SIG-M5 treated with dmso at 0.1 percent for 504 hours (cell line): ENCODE results near the gene TEX51.

Source experiments
- DNase-seq: peaks from one replicate; lab custom pipeline; 2025; ENCODE audit not compliant: unreplicated experiment; lab: John Stamatoyannopoulos, UW

The TEX51 gene

GRCh38 chr2:126898636-126899035, at the start of gene TEX51:
Gene TEX51 (plus strand): TSS chr2:126898890. CDS start chr2:126898919, 29 bp downstream.
- no peak for DNase-seq

GRCh38 chr2:126849054-126849453, 49.6 kb upstream of the TEX51 start:
- no peak for DNase-seq

- no peak for DNase-seq
Observed at GRCh38 chr2:126849486-126849885, 49.2 kb upstream of the TEX51 start.

GRCh38 chr2:126849991-126850535, 48.6 kb upstream of the TEX51 start:
- no peak for DNase-seq

- DNase-seq = no peak
Observed at GRCh38 chr2:126850940-126851339, 47.8 kb upstream of the TEX51 start.

GRCh38 chr2:126851756-126852155, 46.9 kb upstream of the TEX51 start:
- DNase-seq = no peak

- no peak for DNase-seq
Observed at GRCh38 chr2:126852361-126852760, 46.3 kb upstream of the TEX51 start.

- DNase-seq = no peak
Observed at GRCh38 chr2:126855606-126856005, 43.1 kb upstream of the TEX51 start.

- no peak for DNase-seq
Observed at GRCh38 chr2:126856403-126856802, 42.3 kb upstream of the TEX51 start.

GRCh38 chr2:126857502-126857901, 41.2 kb upstream of the TEX51 start:
- no peak for DNase-seq

- DNase-seq = no peak
Observed at GRCh38 chr2:126858013-126858412, 40.7 kb upstream of the TEX51 start.

GRCh38 chr2:126858436-126858835, 40.3 kb upstream of the TEX51 start:
- DNase-seq = no peak

GRCh38 chr2:126858991-126859390, 39.7 kb upstream of the TEX51 start:
- DNase-seq = no peak

- no peak for DNase-seq
Observed at GRCh38 chr2:126859631-126860030, 39.1 kb upstream of the TEX51 start.

- DNase-seq = no peak
Observed at GRCh38 chr2:126860385-126860784, 38.3 kb upstream of the TEX51 start.

GRCh38 chr2:126862730-126863129, 36.0 kb upstream of the TEX51 start:
- DNase-seq = no peak

GRCh38 chr2:126863336-126864015, 35.2 kb upstream of the TEX51 start:
- no peak for DNase-seq

- no peak for DNase-seq
Observed at GRCh38 chr2:126864861-126865260, 33.8 kb upstream of the TEX51 start.

- DNase-seq = no peak
Observed at GRCh38 chr2:126866451-126866850, 32.2 kb upstream of the TEX51 start.

GRCh38 chr2:126874961-126875360, 23.7 kb upstream of the TEX51 start:
- no peak for DNase-seq

- DNase-seq = no peak
Observed at GRCh38 chr2:126876631-126877030, 22.1 kb upstream of the TEX51 start.

GRCh38 chr2:126877041-126877440, 21.6 kb upstream of the TEX51 start:
- DNase-seq = no peak
